ENCODE measurements around the gene ALOX15B.

DNA sequence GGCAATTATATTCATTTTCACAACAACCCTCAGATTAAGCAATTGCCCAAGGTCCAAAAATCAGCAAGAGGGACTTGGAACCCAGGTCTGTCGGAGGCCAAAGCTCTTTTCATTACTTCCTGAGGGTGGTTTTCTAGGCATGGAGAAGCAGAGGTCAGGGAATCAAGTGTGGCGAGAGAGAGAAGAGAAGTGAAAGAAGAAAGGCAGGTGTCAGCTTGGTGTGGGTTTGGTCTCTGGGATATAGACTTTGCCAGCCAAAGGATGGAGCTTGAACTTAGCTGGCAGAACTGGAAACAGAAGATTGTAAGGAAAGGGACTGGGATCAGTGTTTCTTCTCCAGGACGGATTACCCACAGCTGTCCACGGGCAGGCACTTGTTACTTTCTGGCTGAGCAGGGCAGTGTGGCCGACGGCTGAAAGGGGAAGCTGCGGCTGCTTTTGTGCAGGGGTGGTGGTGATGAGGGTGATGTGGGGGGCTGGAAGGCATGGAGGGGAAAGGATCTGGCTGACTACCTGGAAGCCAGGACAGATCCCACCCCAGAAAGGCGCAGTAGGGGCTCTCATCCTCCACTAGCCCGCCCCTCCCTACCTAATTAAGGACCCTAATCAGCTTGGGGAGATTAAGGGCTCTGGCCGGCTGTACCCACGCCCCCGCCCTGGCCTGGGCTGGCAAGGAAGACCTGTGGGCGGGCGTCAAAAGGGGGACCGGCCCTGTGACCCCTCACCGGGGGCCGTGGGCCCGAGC lies 36.7 kb upstream of the ALOX15B start, which contains the start of gene GUCY2D:
- TF ChIP-seq, protein P1, sequence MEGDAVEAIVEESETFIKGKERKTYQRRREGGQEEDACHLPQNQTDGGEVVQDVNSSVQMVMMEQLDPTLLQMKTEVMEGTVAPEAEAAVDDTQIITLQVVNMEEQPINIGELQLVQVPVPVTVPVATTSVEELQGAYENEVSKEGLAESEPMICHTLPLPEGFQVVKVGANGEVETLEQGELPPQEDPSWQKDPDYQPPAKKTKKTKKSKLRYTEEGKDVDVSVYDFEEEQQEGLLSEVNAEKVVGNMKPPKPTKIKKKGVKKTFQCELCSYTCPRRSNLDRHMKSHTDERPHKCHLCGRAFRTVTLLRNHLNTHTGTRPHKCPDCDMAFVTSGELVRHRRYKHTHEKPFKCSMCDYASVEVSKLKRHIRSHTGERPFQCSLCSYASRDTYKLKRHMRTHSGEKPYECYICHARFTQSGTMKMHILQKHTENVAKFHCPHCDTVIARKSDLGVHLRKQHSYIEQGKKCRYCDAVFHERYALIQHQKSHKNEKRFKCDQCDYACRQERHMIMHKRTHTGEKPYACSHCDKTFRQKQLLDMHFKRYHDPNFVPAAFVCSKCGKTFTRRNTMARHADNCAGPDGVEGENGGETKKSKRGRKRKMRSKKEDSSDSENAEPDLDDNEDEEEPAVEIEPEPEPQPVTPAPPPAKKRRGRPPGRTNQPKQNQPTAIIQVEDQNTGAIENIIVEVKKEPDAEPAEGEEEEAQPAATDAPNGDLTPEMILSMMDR (IDR thresholded peaks at IDR 0.05) = no peak
- no peak for TF ChIP-seq POLR2A (IDR thresholded peaks at IDR 0.05)
